Measurements from ENCODE around the gene PARD3B.

- TF ChIP-seq, protein P1, sequence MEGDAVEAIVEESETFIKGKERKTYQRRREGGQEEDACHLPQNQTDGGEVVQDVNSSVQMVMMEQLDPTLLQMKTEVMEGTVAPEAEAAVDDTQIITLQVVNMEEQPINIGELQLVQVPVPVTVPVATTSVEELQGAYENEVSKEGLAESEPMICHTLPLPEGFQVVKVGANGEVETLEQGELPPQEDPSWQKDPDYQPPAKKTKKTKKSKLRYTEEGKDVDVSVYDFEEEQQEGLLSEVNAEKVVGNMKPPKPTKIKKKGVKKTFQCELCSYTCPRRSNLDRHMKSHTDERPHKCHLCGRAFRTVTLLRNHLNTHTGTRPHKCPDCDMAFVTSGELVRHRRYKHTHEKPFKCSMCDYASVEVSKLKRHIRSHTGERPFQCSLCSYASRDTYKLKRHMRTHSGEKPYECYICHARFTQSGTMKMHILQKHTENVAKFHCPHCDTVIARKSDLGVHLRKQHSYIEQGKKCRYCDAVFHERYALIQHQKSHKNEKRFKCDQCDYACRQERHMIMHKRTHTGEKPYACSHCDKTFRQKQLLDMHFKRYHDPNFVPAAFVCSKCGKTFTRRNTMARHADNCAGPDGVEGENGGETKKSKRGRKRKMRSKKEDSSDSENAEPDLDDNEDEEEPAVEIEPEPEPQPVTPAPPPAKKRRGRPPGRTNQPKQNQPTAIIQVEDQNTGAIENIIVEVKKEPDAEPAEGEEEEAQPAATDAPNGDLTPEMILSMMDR (IDR thresholded peaks at IDR 0.05): no peak
- no peak for TF ChIP-seq POLR2A (IDR thresholded peaks at IDR 0.05)
These were observed 124.8 kb downstream of the PARD3B start for GRCh38 chr2:204670124-204670523.
